HG03354 (cell line): ENCODE results near the gene C17orf113.

Experiments used
- ATAC-seq: cut with Tn5 transposase; IDR thresholded peaks from one replicate; pipeline ENCODE4 v1.9.1; 2021; ENCODE audit warnings: mild to moderate bottlenecking; ENCODE audit not compliant: unreplicated experiment, poor library complexity, severe bottlenecking

Gene C17orf113

DNA sequence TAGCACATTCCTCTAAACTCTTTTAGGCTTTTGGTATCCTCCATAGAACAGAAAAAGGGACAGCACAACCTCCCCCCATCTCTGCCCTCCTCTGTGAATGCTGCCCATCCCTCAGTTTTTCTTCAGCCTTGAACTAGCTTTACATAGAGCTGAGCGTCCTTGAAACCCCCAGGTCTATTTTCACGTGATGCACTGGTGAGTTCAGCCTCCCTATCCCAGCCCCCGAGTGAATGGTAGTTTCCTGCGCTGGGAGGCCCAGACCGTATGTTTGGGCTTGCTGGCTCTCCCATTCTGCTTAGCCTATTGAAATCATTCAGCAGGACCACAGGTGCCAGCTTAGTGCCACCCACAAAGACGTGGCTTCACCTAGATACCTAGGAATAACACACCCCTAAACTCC lies 25.4 kb upstream of the C17orf113 start:
- no peak for ATAC-seq

- ATAC-seq = no peak
Measured at GRCh38 chr17:42072323-42073187, 22.2 kb upstream of the C17orf113 start.

- ATAC-seq = no peak
Measured at GRCh38 chr17:42071810-42072209, 21.4 kb upstream of the C17orf113 start.

DNA sequence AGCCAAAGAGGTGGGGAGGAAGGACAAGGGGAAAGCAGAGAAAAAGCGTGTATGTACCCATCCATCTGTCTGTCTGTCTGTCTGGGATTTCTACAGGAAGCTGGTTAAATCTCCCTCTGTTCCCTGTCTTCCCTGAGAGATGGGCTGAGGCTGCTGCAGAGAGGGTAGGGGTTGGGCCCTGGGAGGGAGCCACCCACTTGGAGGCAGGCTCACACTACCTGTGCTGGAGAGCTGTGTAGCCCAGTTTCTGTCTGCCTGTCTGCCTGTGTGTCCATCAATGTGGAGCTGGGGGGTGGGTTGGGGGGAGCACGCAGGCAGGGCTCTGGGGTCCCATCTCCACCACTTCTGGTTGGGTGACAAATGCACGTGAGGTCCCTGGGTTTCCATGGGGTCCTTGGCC lies 18.6 kb upstream of the C17orf113 start:
- no peak for ATAC-seq

DNA sequence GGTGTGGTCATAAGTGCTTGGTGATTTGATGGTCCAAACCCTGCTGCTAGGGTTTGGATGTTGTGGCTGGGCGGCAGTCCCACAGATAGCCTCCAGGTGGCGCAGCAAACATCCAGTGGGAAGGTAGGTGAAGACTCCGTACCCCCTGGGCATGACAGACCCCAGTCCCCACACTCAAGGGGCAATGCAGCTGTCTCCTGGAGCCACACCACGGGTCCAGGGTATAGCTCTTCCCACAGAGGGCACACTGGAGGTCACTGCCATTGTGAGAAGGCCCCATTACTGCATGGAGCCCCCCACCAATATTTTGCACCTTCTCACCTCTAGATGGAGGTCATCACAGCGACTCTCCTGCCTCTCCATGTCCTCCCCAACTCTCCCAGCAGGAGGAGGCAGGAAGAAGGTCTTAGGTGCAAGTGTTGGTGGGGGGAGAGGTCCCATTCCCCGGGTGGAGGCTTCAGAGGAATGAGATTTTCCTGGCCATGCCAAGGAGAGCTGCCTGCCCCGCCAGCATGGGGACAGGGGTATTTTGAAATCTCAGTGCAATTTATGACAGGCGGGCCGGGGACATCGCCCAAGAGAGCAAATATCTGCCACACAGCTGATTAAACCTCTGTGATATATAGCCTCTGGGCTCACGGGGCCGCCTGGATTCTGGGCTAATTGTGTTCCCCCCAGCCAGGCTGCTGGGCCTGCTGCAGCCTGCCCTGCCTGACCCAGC lies 17.1 kb upstream of the C17orf113 start:
- ATAC-seq = no peak

DNA sequence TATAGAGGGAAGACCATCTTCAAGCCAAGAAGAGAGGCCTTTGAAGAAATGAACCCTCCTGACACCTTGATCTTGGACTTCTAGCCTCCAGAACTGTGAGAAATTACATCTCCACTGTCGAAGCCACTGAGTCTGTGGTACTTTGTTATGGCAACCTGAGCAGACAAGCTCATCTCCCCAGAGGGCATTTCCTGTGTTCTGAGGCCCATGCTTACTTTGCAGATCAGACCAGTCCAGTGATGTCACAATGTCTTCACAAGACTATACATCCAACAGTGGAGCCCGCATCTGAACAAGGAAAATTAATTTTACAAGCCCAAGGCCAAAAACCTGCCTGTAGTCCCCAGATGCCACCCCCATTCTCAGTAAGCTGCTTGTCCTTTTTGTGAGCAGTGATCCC lies 14.8 kb upstream of the C17orf113 start:
- ATAC-seq = no peak

GRCh38 chr17:42062681-42063080 lies 12.3 kb upstream of the C17orf113 start:
- ATAC-seq = no peak

- no peak for ATAC-seq
Measured at GRCh38 chr17:42061646-42062487, 11.5 kb upstream of the C17orf113 start.

DNA sequence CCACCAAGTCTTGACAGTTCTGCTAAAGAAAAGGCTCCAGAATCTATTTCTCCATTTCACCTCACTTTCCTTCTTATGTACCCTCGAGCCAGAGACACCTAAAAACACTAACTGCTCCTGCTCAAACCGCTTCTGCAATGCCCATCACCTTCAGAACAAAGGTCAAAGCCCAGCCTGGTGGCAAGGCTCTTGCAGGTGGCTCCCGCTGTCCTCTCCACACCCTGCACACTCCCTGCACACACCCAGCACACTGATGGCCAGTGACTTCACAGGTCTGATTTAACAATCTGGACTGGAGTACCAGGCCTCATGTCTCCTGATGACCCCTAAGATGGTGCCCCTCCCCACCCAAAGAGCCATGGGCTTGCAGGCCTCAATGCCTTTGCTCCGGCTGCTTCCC lies 9.8 kb upstream of the C17orf113 start:
- ATAC-seq = no peak

GRCh38 chr17:42059815-42060214 lies 9.4 kb upstream of the C17orf113 start:
- no peak for ATAC-seq

- ATAC-seq = no peak
Measured at GRCh38 chr17:42058063-42058462, 7.7 kb upstream of the C17orf113 start.

GRCh38 chr17:42056635-42057034 lies 6.2 kb upstream of the C17orf113 start:
- no peak for ATAC-seq

DNA sequence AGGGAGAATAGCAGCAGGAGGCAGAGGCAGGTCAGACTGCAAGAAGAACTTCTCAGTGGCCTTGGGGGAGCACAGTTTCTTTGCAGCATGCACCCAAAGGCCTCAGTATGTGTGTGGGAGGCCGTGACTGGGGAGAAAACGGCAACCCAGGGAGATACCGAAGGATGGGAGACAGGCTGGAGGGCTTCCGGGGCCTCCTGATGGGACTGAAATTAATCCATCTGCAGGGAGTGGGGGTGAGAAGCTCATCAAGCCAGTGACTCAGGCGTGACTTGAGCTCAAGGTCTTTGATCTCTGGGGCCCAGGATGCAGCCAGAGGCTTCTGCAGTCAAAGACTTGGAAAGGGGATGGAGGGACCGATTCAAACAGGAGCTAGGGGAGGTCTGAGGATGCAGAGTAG lies 5.1 kb upstream of the C17orf113 start:
- ATAC-seq = no peak

DNA sequence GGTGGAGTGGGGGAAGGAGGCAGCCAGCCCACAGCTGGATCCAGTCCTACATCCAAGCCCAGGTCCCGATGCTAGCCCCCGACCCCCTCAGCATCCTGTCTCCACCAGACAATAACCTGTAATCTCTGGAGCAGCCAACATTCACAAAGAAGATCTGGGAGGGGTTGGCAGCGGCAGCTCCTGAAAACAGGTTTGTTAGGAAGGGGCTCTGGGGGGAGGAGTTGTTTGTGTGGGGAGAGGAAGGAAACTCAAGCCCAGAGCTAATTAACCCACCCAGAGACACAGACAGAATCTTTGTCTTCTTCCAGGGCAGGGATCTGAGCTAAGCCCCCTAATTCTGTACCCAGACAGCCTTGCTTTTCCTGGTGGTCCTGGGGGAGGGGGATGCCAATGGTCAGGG lies 4.6 kb upstream of the C17orf113 start:
- no peak for ATAC-seq

DNA sequence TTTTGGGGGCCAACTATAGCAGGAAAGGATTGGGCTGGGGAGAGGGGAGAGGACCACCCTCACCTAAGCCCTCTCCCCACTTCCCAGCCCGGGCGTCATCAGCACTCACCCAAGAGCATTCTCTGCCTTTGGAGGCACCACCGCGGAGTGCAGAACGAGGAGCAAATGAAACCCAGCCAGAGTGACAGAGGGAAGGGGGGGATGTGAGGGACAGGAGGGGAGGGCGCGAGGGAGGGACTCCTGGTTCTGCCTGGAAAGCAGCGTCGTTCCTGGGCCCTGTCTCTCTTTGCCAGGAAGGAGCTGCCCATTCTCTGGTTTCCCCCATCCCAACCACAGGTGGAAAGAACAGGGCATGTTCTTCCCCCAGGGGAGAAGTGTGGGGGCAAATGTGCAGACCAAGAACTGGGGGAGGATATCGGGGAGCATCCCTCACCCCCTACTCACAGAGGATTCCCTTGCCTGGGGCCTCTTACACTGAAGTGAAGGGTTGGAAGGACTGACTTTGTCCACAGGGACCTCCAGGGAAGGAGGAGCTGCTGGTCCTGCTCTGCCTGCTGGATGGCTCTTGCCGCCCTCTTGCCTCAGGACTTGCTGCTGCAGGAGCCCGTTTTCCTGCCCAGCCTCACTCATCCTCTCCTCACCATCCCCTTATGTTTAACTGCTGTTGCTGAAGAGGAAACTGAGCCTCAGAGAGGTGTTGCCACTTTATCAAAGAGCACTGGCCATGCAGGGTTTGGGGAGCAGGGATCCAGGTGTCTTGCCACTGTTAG lies 3.5 kb upstream of the C17orf113 start:
- ATAC-seq = no peak

DNA sequence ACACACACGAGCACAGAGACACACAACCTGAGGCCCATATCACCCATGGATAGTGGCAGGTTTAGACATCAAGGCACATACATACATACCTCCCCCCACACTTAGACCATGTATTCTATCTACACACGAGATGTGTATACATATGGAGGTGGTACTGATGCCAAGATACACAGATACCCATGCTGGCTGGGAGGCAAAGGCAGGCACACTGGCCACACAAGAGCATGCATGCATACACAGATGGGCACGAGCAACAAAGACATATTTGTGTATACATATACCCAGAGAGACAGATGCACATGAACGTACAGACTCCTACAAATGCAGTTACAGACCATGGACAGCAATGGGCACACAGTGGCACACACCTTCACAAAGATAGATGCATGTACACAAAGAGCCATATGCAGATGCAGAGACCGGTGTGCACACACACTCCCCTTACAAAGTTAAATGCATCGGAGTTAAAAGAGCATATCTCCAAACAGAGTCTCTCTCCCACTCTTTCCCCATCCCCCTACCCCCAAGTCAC lies 2.0 kb upstream of the C17orf113 start:
- ATAC-seq = no peak

GRCh38 chr17:42051645-42052044 lies 1.2 kb upstream of the C17orf113 start:
- no peak for ATAC-seq

DNA sequence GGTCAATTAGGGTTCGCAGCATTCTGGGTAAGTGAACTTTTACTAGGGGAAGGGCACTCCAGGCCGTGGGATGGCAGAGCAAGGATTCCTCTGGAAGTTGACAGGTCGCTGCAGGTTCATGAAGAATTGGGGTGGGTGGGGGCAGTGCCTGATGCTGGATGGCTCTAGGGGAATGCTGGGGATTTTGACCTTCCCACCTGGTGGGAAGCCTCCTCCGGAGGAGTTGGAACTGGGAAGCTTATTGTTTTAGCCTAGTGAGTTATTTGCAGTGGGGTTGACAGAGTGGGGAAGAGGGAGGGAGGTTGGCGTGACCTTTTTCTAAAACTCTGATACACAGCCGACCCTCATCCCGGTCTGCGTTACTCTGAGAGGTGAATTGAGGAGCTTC lies 606 bp upstream of the C17orf113 start:
- no peak for ATAC-seq

- no peak for ATAC-seq
Measured at GRCh38 chr17:42049834-42050392, 488 bp downstream of the C17orf113 start.
